H9 (cell line): Measurements from ENCODE around the gene TMSB4Y. TPM values are rescaled to one million over a fixed set of nuclear protein-coding genes. Genes with fewer than 3 reads are reported as not detected.

ENCODE experiments used
- DNase-seq: peaks from one replicate; pipeline ENCODE4 v3.0.0-alpha.2; 2017
- H2AFZ ChIP-seq: one replicate; pipeline ENCODE4 v1.6.1; 2013; ENCODE audit warnings: mild to moderate bottlenecking, low read length, control low read depth, moderate library complexity
- H2AK5ac ChIP-seq: 2 replicates; pipeline ENCODE4 v1.6.1; 2013; ENCODE audit warnings: low read length, control low read depth, mixed read lengths; ENCODE audit not compliant: insufficient read length
- H2BK120ac ChIP-seq: one replicate; pipeline ENCODE4 v1.6.1; 2013; ENCODE audit warnings: low read depth, mild to moderate bottlenecking, low read length, control low read depth, inconsistent platforms; ENCODE audit not compliant: poor library complexity, severe bottlenecking
- H2BK12ac ChIP-seq: 2 replicates; pipeline ENCODE4 v1.6.1; 2013; ENCODE audit warnings: low read length, control low read depth, mixed read lengths, low read depth; ENCODE audit not compliant: insufficient read length
- H2BK15ac ChIP-seq: 2 replicates; pipeline ENCODE4 v1.6.1; 2013; ENCODE audit warnings: low read depth, low read length, control low read depth
- H2BK20ac ChIP-seq: one replicate; pipeline ENCODE4 v1.6.1; 2013; ENCODE audit warnings: low read depth, mild to moderate bottlenecking, low read length, control low read depth, inconsistent platforms; ENCODE audit not compliant: poor library complexity, severe bottlenecking
- H2BK5ac ChIP-seq: 2 replicates; pipeline ENCODE4 v1.6.1; 2013; ENCODE audit warnings: low read length, control low read depth, mixed read lengths; ENCODE audit not compliant: insufficient read length
- H3K14ac ChIP-seq: 2 replicates; pipeline ENCODE4 v1.6.1; 2013; ENCODE audit warnings: low read length, control low read depth; ENCODE audit not compliant: insufficient read depth
- H3K18ac ChIP-seq: 2 replicates; pipeline ENCODE4 v1.6.1; 2013; ENCODE audit warnings: low read depth, mild to moderate bottlenecking, mixed read lengths, low read length, control low read depth; ENCODE audit not compliant: insufficient read length
- H3K23ac ChIP-seq: 2 replicates; pipeline ENCODE4 v1.6.1; 2013; ENCODE audit warnings: low read length, control low read depth, mixed read lengths, low read depth; ENCODE audit not compliant: insufficient read length
- H3K23me2 ChIP-seq: 2 replicates; pipeline ENCODE4 v1.6.1; 2013; ENCODE audit warnings: low read depth, mild to moderate bottlenecking, mixed read lengths, low read length, control low read depth; ENCODE audit not compliant: insufficient read length, poor library complexity, severe bottlenecking
- H3K27ac ChIP-seq: 2 replicates; pipeline ENCODE4 v1.5.1; 2013; ENCODE audit warnings: low read length, control low read depth, mixed read lengths, low read depth; ENCODE audit not compliant: insufficient read length
- H3K27me3 ChIP-seq: 2 replicates; pipeline ENCODE4 v1.6.1; 2013; ENCODE audit warnings: low read length, control low read depth, inconsistent platforms; ENCODE audit not compliant: insufficient read depth
- H3K4ac ChIP-seq: 2 replicates; pipeline ENCODE4 v1.6.1; 2013; ENCODE audit warnings: low read depth, mild to moderate bottlenecking, control low read depth, inconsistent platforms, low read length, moderate library complexity
- H3K4me1 ChIP-seq: 2 replicates; pipeline ENCODE4 v1.6.1; 2013; ENCODE audit warnings: low read length, control low read depth, inconsistent platforms; ENCODE audit not compliant: insufficient read depth
- H3K4me2 ChIP-seq: 2 replicates; pipeline ENCODE4 v1.6.1; 2013; ENCODE audit warnings: low read length, control low read depth, mixed read lengths; ENCODE audit not compliant: insufficient read length, insufficient read depth
- H3K56ac ChIP-seq: 2 replicates; pipeline ENCODE4 v1.6.1; 2013; ENCODE audit warnings: low read depth, mild to moderate bottlenecking, mixed read lengths, low read length, control low read depth; ENCODE audit not compliant: insufficient read length
- H3K79me1 ChIP-seq: 2 replicates; pipeline ENCODE4 v1.6.1; 2013; ENCODE audit warnings: low read depth, mild to moderate bottlenecking, moderate library complexity, low read length, control low read depth, inconsistent platforms; ENCODE audit not compliant: insufficient read depth, poor library complexity, severe bottlenecking
- H3K79me2 ChIP-seq: 2 replicates; pipeline ENCODE4 v1.6.1; 2013; ENCODE audit warnings: low read length, control low read depth, inconsistent platforms; ENCODE audit not compliant: insufficient read depth
- H3K9ac ChIP-seq: 2 replicates; pipeline ENCODE4 v1.6.1; 2013; ENCODE audit warnings: low read length, control low read depth, mixed read lengths; ENCODE audit not compliant: insufficient read length; ENCODE audit errors: extremely low read depth
- H3K9me3 ChIP-seq: one replicate; pipeline ENCODE4 v1.6.1; 2013; ENCODE audit warnings: low read depth, low read length, inconsistent platforms; ENCODE audit not compliant: control insufficient read depth
- H3T11ph ChIP-seq: one replicate; pipeline ENCODE4 v1.6.1; 2013; ENCODE audit warnings: mild to moderate bottlenecking, low read length, control low read depth, inconsistent platforms
- H4K20me1 ChIP-seq: one replicate; pipeline ENCODE4 v1.6.1; 2013; ENCODE audit not compliant: control insufficient read depth, insufficient read length, insufficient read depth
- H4K5ac ChIP-seq: 2 replicates; pipeline ENCODE4 v1.6.1; 2013; ENCODE audit warnings: low read depth, mild to moderate bottlenecking, mixed read lengths, low read length, control low read depth; ENCODE audit not compliant: insufficient read length
- H4K8ac ChIP-seq: replicated peaks from 2 replicates; pipeline ENCODE4 v1.6.1; 2013; ENCODE audit warnings: low read length, control low read depth, mixed read lengths, low read depth; ENCODE audit not compliant: insufficient read length
- H4K91ac ChIP-seq: 2 replicates; pipeline ENCODE4 v1.6.1; 2013; ENCODE audit warnings: low read depth, mild to moderate bottlenecking, moderate library complexity, mixed read lengths, low read length, control low read depth; ENCODE audit not compliant: insufficient read length
- H3K27ac Mint-ChIP-seq, 3 experiments: 2 replicates in 2 of 3; 3 replicates in 1 of 3; pipeline ENCODE4 v1.8.0; 2020 to 2021; ENCODE audit warnings: mixed read lengths in 3 of 3, mild to moderate bottlenecking in 1 of 3, moderate library complexity in 1 of 3
- H3K27me3 Mint-ChIP-seq: 2 replicates; pipeline ENCODE4 v1.8.0; 2021; ENCODE audit warnings: low read depth, mild to moderate bottlenecking, moderate library complexity, mixed read lengths
- H3K36me3 Mint-ChIP-seq, 3 experiments: 2 replicates in 2 of 3; 3 replicates in 1 of 3; pipeline ENCODE4 v1.8.0; 2020 to 2021; ENCODE audit warnings: low read depth in 3 of 3, mixed read lengths in 3 of 3; ENCODE audit not compliant: insufficient read depth in 1 of 3
- H3K4me1 Mint-ChIP-seq, 2 experiments: 2 replicates each; pipeline ENCODE4 v1.8.0; 2020; ENCODE audit warnings: mixed read lengths in 2 of 2
- H3K4me3 Mint-ChIP-seq, 2 experiments: 2 replicates in 1 of 2; 3 replicates in 1 of 2; pipeline ENCODE4 v1.8.0; 2020 to 2021; ENCODE audit warnings: mild to moderate bottlenecking in 2 of 2, mixed read lengths in 2 of 2, moderate library complexity in 1 of 2
- H3K9me3 Mint-ChIP-seq, 2 experiments: 2 replicates in 1 of 2; 3 replicates in 1 of 2; pipeline ENCODE4 v1.8.0; 2020; ENCODE audit warnings: mild to moderate bottlenecking in 2 of 2, mixed read lengths in 2 of 2, moderate library complexity in 1 of 2
- CTCF ChIP-seq: fragments of 200-600 bp; sonication (generic); conservative IDR thresholded peaks from 3 replicates; pipeline ENCODE4 v1.8.0; 2021; ENCODE audit warnings: antibody characterized with exemption, mild to moderate bottlenecking
- WGBS: extraction: QIAGEN DNeasy Blood & Tissue Kit; methylation state at CpG from one replicate; pipeline ENCODE4 v1.1.7; 2013; ENCODE audit warnings: missing lambda C conversion rate, low lambda C conversion rate, mixed read lengths; ENCODE audit not compliant: insufficient read length; ENCODE audit errors: extremely low coverage; 5-methylcytosine and 5-hydroxymethylcytosine counted together
- long read RNA-seq: library from polyadenylated mRNA; unstranded; transcript quantifications from one replicate; pipeline ENCODE4 v2.0.0, GENCODE V29; 2020
- total RNA-seq: library from RNA; stranded (reverse); gene quantifications from 2 replicates; pipeline ENCODE4 v1.2.1, GENCODE V29; 2021

Gene TMSB4Y
- total RNA-seq = not detected in 2 replicates
- long read RNA-seq = 0 reads

- Histone ChIP-seq H3K23me2 (no peaks in the 10 kb centered on the region), H2BK20ac (no peak within 1 kb of the TSS), H3K4ac (no peak within 1 kb of the TSS), H4K20me1 (no peaks in the 10 kb centered on the region), H2BK120ac (no peak within 1 kb of the TSS), H3K14ac (no peak within 1 kb of the TSS), H3K18ac (no peak within 1 kb of the TSS), H3K4me1 (no peaks in the 10 kb centered on the region), H3K23ac (no peak within 1 kb of the TSS), H4K8ac (no peak within 1 kb of the TSS), H3K27ac (no peak within 1 kb of the TSS), H2AK5ac (no peak within 1 kb of the TSS), H2BK12ac (no peak within 1 kb of the TSS), H4K91ac (no peak within 1 kb of the TSS), H3K56ac (no peak within 1 kb of the TSS), H2BK5ac (no peak within 1 kb of the TSS), H3K9me3 (no peaks in the 10 kb centered on the region), H3T11ph (no peak within 1 kb of the TSS), H2AFZ (no peak within 1 kb of the TSS), H3K9ac (no peak within 1 kb of the TSS), H2BK15ac (no peak within 1 kb of the TSS), H3K4me2 (no peak within 1 kb of the TSS), H4K5ac (no peak within 1 kb of the TSS), H3K79me2 (no peaks in the 10 kb centered on the region), H3K27me3 (no peaks in the 10 kb centered on the region), H3K79me1 (no peaks in the 10 kb centered on the region)
- no peak for DNase-seq
- Mint-ChIP-seq H3K9me3 (no peaks in the 10 kb centered on the region), H3K4me3 (no peak within 1 kb of the TSS), H3K4me1 (no peaks in the 10 kb centered on the region), H3K27ac (no peak within 1 kb of the TSS), H3K36me3 (no peaks in the 10 kb centered on the region), H3K27me3 (no peaks in the 10 kb centered on the region)
- TF ChIP-seq CTCF = no peak
- no CpG with 5 or more reads among the region's 28 CpGs for WGBS
These were observed at the start of gene TMSB4Y for GRCh38 chrY:13703568-13703968. TSS of gene TMSB4Y (plus strand) at chrY:13703899.
